GM18505 (cell line): ENCODE results near the gene HEBP2.
"Not testable (repeated sequence)": the region's sequence is repeated elsewhere in the genome, so short reads cannot be mapped to it uniquely, and the experiment has no call there.

ENCODE experiments used
- ATAC-seq: cut with Tn5 transposase; IDR thresholded peaks from one replicate; pipeline ENCODE4 v1.9.1; 2021; ENCODE audit not compliant: unreplicated experiment
- POLR2A ChIP-seq: IDR thresholded peaks from 4 replicates; pipeline ENCODE4 v1.6.1; 2011; ENCODE audit warnings: borderline replicate concordance; ENCODE audit not compliant: insufficient read depth, insufficient read length; ENCODE audit errors: extremely low read depth

HEBP2 gene

GRCh38 chr6:138403801-138404665 lies at the start of gene HEBP2:
TSS of gene HEBP2 (plus strand) at chr6:138404223. CDS start at chr6:138404496, 273 bp downstream.
- no peak for TF ChIP-seq POLR2A
- ATAC-seq, result peak; percentile 93

DNA sequence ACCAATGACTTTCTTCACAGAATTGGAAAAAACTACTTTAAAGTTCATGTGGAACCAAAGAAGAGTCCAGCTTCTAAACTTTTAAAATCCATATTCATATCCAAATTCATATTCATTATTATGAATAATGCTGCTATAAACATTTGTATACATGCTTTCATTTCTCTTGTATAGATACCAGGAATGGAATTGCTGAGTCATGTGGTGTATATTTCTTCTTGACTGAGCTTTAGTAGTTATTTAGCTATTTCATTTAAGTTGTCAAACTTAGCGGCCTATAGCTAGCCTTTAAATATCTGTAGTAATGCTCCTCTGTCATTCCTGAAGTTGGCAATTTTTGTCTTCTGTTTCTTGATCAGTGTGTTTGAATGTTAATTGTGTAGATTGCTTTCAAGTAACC lies 46.1 kb upstream of the HEBP2 start:
- no peak for TF ChIP-seq POLR2A
- ATAC-seq, result no peak

- not testable (repeated sequence) for ATAC-seq
Observed at GRCh38 chr6:138368684-138369083, 35.3 kb upstream of the HEBP2 start.

DNA sequence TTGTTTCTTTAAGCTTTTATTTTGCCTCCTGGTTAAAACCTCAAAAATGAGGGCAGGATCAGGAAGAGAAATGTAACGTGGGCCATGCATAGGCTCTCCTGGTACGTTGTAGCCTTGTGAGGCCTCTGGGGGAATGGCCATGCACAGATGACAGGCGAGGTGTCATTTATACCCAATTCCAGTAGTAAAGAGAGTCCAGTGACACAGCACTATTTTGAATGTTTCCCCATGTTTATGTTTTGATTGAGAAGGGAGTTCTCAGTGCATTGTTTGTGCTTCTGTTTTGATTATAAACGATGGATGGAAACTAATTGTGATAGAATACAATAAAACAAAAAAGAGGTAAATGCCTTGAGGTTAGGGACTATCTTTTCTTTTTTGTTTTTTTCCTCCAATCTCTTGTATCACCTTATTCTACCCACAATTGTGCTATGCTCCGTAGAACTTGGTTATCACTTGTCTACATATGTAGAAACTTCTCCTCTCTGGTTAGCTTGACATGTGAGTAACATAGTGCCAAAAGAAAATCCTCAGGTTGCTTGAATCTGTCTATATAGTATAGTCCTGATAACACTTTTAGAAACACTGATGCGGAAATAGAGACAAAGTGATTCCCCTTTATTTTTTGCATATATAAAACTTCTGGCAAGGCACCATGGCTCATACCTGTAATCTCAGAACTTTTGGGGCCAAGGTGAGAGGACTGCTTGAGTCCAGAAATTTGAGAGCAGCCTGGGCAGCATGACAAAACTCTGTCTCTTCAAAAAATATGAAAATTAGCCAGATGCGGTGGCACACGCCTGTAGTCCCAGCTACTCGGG lies 33.2 kb upstream of the HEBP2 start:
- ATAC-seq, result no peak
- TF ChIP-seq POLR2A, result no peak

- ATAC-seq, result no peak
- TF ChIP-seq POLR2A, result no peak
Observed at GRCh38 chr6:138371452-138371711, 32.6 kb upstream of the HEBP2 start.

GRCh38 chr6:138371720-138372119 lies 32.3 kb upstream of the HEBP2 start:
- no peak for ATAC-seq
- TF ChIP-seq POLR2A, result no peak

- ATAC-seq, result no peak
- no peak for TF ChIP-seq POLR2A
Observed at GRCh38 chr6:138372711-138373463, 31.1 kb upstream of the HEBP2 start.

GRCh38 chr6:138374230-138374629 lies 29.8 kb upstream of the HEBP2 start:
- no peak for TF ChIP-seq POLR2A
- no peak for ATAC-seq

GRCh38 chr6:138374815-138375214 lies 29.2 kb upstream of the HEBP2 start:
- no peak for ATAC-seq
- no peak for TF ChIP-seq POLR2A

GRCh38 chr6:138377042-138377441 lies 27.0 kb upstream of the HEBP2 start:
- no peak for TF ChIP-seq POLR2A

DNA sequence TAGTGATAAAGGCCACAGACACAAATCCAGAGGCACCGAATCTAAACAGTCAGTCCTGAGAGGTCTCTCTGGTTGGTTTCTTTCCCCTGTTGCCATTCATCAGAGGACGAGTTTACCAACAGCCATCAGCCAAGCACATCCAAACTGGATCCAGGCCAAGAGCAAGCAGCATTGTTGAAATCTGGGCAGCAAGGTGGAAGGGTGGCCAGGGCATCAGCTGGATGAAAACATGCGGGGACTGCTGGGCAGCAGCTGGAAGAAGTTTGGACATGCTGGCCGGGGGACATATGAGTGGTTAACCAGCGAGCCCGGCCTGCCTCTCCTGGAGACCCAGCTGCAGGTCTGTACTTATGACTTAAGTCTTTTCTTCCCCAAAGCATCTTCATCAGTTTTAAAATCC lies 26.2 kb upstream of the HEBP2 start, which contains the start of gene SMIM28:
Gene SMIM28 (plus strand): TSS at position 62 of the 400 bp plus-strand sequence. CDS start 168 bp downstream, at position 230.
- ATAC-seq, result no peak
- no peak for TF ChIP-seq POLR2A

More at GRCh38 chr6:138377042-138377441, 27.0 kb upstream of the HEBP2 start:
- ATAC-seq, result no peak

DNA sequence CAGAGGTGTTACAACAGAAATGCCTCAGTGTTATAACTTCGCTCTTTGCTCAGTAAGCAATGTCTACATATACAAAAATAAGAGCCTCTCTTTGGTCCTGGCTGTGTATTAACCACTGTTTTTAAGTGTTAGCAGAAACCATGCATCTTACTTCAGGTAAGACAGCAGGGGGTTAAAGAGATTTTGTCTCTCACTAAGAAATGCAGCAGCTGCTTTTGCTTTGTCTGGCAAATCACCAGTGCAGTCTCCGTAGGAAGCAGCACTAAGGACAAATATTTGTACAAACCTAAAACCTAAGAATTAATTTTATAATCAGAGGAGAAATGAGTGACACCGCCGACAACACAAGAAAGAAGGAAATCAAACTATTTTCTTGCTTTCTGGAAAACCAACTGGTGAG lies 25.6 kb upstream of the HEBP2 start:
- TF ChIP-seq POLR2A, result no peak
- no peak for ATAC-seq

DNA sequence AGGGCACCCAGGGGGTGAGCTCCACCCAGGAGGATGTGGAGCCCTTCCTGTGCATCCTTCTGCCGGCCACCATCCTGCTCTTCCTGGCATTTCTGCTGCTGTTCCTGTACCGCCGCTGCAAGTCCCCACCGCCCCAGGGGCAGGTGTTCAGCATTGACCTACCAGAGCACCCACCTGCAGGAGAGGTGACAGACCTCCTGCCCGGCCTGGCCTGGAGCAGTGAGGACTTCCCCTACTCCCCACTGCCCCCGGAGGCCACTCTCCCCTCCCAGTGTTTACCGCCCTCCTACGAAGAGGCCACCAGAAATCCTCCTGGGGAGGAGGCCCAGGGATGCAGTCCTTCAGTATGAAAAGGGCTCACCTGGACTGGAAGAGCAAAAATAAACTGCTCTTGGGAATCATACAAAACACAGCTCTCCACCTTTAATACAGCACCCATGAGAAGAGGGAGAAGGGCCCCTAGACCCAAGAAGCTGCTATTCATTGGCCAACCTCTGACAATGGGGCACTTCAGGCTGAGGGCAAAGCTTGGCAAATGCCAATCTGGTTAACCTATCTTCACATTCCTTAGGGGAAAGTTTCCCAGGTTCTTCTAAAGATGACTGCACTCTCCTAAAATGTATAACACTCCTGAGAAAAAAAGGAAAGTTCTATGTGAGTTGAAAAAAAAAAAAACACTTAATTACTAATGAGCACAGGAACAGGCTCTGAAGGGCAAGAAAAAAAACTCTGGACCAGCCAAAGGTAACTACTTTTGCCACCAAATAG lies 21.3 kb upstream of the HEBP2 start:
- no peak for ATAC-seq
- no peak for TF ChIP-seq POLR2A

DNA sequence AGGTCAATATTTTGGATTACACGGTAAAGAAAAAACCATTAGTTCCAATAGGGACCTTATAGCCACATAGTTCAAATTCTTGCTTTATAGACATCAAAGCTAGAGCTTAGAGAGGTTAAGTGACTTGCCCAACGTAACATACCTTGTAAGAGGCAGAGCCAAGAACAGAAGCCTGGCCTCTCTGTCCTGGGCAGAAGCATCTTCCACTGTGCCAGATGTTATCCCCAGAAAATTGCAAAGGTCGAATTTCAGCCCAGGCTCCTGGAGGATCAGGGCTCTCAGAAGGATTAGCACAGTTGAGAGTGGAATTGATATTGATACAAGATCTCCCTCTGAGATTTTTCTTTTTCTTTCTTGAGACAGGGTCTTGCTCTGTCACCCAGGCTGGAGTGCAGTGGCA lies 20.2 kb upstream of the HEBP2 start:
- TF ChIP-seq POLR2A, result no peak
- no peak for ATAC-seq
